Activated CD4-positive, alpha-beta T cell treated with anti-CD3 and anti-CD28 coated beads, Interleukin-2, Interleukin-6, amounts not matched to agents 100 ng/mL and 50 ng/mL, durations not matched to agents 16 hours and 8 hours (primary cell): Measurements from ENCODE around the gene OR1S2.
"Not testable (repeated sequence)": the region's sequence is repeated elsewhere in the genome, so short reads cannot be mapped to it uniquely, and the experiment has no call there.

Experiments used
- DNase-seq: peaks from one replicate; pipeline ENCODE4 v3.0.0-alpha.2; 2020

OR1S2 gene, protein sequence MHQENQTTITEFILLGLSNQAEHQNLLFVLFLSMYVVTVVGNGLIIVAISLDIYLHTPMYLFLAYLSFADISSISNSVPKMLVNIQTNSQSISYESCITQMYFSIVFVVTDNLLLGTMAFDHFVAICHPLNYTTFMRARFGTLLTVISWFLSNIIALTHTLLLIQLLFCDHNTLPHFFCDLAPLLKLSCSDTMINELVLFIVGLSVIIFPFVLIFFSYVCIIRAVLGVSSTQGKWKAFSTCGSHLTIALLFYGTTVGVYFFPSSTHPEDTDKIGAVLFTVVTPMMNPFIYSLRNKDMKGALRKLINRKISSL

DNA sequence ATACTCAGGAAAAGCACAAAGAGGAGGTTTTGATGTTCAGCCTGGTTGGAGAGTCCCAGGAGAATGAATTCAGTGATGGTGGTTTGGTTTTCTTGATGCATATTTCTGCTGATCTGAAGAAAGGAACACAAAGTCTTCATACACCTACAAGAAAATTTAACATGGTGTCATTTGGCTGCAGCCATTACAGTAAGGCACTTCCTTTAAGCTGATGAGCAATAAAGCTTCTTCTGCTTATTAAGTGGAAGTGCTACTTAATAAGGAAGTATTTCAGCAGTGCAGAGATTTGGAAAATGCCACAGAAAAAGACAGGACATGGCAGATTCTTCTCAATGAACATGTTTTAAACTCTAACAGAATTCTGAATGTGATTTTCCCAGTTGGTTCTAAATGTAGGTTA is at the start of gene OR1S2:
Gene OR1S2, minus strand, starts transcription at position 101 of the 400 bp plus-strand sequence. Its CDS starts 0 bp downstream, at position 101.
- no peak for DNase-seq

DNA sequence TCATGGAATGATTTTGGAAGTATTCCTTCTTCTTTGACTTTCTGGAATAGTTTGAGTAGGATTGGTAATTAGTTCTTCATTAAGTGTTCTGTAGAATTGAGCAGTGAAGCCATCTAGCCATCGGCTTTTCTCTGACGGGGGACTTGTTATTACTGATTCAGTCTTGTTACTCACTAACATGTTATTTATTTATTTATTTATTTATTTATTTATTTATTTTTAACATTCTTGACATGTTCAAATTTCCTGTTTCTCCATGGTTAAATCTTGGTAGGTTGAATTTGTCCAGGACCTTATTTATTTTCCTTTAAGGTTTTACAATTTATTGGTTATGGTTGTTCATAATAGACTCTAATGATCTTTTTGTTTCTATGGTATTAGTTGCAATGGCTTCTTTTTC is 40.0 kb upstream of the OR1S2 start:
- no peak for DNase-seq

DNA sequence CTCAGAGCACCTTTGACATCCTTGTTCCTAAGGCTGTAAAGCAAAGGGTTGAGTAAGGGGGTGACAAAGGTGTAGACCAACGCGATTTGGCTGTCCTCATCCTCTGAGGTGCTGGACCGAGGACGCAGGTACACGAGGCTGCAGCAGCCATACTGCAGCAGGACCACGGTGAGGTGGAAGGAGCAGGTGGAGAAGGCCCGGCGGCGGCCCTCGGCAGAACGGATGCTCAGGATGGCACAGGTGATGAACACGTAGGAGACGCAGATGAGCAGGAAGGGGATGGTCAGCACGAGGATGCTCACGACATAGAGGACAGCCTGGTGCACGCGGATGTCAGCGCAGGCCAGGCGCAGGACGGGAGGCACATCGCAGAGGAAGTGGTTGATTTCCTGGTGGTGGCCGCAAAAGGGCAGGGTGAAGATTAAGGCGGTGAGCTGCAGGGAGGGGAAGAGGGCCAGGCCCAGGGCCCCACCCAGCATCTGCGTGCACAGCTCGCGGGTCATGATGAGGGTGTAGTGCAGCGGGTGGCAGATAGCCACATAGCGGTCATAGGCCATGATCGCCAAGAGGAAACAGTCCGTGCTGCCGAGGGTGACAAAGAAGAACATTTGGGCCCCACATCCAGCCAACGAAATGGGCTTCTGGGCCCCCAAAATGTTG is 24.1 kb upstream of the OR1S2 start:
- no peak for DNase-seq

DNA sequence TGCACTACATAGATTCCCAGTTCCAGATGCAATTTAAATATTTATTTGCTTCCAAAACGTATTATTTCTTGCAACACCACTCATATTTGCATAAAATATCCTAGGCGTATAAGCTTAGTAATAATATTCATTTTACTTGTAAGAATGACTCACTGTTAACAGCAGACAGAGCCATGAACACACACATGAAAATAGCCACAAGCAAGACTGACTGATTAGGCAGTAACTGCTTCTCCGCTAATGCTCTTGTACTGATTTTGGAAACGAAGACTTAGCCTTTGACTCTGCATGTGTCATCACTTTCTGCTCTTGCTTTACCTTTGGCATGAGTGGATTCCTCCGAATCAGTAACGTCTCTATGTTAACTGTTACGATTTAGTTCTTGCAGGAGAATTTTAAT is 18.8 kb upstream of the OR1S2 start:
- DNase-seq = no peak

DNA sequence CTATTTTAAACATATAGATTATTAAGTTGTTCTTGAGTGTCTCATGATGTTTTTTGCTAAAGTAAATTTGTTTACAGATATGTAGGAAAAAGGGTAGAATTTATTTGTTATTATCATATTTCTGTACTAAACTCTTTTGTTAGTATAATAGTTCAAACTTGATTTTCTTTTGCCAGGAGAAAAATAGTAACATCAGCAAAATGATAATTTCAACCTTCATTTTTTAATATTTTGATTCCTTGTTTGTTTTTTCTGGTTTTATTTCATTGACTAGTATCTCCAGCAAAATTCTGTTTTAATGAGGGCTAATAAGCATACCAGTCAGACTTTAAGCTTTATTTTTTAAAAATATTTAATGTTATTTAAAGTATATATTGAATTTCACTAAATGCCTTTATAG is 12.5 kb upstream of the OR1S2 start:
- no peak for DNase-seq

DNA sequence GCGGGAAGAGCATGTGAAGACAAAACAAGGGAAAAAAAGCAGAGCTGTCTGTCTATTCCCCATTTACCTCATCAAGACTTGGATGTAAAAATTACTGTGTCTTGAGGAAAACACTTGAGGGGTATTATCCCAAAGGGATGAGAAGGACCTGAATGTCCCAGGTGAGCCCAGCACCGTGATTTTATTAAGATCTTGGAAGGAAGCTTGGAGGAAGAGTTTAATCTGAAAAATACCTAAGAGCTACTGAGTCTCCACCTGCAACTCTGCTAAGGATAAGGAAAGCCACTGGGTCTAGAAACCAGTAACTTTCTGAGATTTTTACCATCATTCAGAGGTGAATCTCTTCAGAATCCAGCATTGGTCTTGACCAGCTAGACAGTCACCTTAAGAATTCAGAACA is 8.5 kb upstream of the OR1S2 start, which contains the start of gene OR1S1:
Gene OR1S1, plus strand, starts transcription at position 301 of the 400 bp plus-strand sequence.
- DNase-seq = not testable (repeated sequence)

DNA sequence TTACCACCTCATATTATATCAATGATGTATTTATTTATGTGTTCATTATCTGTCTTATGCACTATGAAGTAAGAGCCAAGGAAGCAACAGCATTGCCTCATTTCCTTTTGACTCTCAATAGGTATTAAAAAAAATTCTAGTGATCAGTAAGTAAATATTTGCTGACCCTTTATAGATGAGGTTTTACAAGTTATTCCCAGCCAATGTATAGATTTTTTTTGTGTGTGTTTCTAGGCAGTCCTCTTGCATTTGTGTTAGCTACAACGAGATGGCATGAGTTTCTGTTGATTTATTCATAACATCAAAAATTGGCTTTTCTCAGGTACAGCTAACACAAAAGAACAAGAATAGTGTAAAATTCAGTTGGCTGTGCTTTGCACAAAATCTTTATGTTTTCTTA is 4.7 kb downstream of the OR1S2 start:
- no peak for DNase-seq

DNA sequence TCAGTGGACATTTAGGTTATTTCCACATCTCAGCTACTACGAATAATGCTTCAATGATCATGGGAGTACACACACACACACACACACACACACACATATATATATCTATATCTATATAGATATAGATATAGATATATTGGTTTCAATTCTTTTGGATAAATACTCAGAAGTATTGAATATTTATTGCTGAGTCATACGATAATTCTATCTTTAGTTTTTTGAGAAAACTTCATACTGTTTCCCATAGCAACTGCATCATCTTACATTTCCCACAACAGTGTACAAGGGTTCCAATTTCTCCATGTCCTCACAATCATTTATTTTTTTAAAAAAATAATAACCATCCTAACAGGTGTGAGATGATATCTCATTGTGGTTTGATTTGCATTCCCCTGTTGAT is 8.0 kb downstream of the OR1S2 start:
- DNase-seq = no peak

DNA sequence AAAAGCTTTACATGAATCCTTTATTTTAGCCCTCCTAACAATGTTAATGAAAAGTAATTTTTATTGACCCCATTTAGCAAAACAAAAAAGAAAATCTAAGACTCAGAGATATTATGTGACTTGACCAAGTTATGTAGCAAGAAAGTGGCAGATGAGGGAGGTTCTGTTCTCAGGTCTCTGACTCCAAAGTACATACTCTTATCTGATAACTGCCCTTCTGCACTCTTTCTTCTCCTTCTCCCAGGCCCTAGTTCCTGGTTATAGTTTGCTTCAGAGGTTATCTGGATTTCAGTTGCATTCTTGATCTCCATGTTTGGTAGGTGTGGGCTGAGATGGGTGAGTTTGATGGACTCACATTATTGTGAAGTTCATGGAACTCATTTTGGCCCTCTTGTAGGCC is 10.6 kb downstream of the OR1S2 start:
- no peak for DNase-seq

DNA sequence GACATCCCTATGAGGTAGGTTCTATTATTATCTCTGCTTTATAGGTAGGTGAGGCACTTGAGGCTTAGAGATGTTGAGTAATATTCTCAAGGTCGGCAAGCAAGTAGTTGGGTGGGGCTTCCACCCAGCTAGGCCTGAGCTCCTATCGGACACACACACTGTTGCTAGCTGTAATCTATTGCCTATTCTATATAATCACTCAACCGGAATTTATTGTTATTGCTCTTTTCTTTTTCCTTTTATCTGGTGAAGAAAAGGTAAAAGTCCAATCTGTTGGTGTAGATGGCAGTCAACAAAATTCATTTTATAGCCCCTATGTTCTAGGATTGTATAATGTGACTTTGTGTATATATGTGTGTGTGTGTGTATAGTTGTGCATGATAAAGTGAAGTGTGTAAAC is 11.7 kb downstream of the OR1S2 start:
- no peak for DNase-seq

DNA sequence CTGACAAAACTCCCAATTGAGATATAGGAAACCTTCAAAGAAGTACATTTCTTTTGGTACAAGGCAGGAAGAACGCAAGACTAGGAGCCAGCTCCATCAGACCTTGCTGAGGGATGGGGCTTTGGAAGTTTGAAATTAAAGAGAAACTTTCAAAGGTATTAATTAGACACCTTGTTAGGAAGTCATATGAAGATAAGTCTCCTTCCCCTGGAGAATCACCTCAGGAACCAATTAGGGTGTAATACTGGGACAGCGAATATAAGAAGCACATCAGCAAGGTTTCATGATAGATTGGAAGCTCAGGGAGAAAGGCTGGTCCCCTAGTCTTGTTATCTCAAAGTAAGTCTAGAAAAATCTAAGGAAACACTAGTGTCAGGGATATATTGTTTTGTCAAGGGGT is 15.2 kb downstream of the OR1S2 start, which contains the start of gene OR9Q2:
Gene OR9Q2, plus strand, starts transcription at position 301 of the 400 bp plus-strand sequence. CDS start 1,421 bp downstream, outside the sequence.
- DNase-seq = no peak

DNA sequence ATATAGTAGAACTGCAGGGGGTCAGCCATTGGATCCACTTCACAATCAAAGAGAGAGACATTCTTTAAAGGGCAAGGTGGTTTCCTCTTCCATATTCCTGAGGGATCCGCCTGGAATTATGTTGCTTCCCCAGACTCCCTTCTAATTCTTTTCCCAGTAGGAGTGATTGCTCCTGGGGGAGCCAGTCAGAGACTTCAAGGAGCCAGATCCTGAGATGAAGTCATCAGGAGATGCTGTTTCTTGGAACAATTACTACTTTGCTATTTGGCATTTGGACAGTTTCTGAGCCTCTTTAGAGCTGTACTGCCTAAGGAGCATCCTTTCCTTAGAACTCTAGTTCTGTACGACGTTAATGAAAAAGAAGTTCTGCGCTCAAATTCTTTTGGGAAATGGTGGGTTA is 17.0 kb downstream of the OR1S2 start:
- no peak for DNase-seq

DNA sequence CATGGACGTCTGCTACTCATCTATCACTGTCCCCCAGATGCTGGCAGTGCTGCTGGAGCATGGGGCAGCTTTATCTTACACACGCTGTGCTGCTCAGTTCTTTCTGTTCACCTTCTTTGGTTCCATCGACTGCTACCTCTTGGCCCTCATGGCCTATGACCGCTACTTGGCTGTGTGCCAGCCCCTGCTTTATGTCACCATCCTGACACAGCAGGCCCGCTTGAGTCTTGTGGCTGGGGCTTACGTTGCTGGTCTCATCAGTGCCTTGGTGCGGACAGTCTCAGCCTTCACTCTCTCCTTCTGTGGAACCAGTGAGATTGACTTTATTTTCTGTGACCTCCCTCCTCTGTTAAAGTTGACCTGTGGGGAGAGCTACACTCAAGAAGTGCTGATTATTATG is 24.3 kb downstream of the OR1S2 start:
- DNase-seq = no peak

DNA sequence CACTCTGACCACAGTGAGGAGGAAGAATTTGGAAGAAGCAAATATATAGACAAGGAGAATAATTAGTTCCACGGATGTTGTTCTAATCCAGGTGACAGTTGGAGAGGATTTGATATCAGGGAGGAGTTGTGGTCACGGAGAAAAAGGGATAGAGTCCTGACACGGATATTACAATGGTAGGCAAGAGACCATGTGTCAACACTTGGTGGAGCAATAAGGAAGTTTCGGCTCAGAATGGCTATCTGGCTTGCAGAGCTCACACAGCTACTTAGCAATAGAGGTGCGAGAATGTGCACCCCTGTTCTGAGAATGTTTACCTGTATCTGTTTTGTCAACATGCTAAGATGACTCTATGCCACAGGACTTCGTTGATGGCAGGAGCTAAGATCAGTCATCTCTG is 25.5 kb downstream of the OR1S2 start:
- DNase-seq = no peak

DNA sequence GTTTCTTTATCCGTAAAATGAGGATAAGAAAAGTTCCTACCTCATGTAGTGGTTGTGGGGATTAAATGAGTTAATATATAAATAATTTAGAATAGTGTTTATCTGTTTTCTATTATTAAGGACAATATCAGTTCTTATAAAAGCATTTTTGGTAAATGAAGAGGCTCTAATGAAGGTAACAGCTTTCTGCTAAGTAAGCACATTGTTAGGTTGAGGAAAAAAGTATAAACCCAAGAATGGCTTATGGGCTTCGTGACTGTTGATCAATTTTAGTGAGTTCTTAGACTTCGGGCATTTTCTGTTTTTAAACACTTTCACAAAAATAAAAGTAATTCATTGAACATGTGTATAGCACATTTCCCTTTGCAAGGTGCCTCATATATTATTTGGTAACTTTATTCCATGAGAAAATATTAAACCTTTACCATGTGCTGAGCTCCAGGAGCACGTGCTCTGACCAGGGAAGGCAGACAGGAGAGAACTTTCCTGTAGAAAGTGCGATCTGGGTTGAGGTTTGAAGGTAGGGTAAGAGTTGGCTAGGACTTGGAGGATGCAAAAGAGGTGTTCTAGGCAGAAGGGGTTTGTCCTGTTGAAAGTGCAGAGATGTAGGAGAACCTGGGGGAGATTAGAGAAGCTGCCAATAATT is 26.4 kb downstream of the OR1S2 start:
- DNase-seq = no peak

DNA sequence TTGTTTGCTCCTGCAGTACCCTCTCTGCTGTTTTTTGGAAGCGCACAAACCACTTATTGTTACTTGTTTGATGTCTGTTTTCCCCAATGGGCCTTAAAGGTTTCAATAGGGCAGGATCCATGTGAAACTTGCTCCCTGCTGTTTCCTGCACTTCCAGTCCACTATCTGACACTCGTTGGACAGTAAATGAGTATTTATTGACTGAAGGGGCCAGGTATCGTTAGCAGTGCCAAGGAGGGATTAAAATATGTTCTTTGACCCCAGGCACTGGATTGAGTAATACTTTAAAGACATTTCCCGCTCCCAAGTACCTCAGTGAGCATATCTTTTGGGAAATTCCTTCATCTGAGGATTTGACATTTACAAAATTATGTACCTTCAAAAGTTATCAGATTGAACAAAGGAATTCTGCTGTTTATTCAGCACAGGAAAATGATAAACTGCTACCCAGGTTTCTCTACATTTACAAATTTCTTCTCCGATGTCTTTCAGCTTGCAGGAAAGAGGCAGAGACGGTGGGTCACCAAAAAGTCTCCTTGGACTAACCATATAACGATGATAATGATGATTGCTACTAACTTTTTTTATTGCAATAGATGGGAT is 38.3 kb downstream of the OR1S2 start:
- no peak for DNase-seq

DNA sequence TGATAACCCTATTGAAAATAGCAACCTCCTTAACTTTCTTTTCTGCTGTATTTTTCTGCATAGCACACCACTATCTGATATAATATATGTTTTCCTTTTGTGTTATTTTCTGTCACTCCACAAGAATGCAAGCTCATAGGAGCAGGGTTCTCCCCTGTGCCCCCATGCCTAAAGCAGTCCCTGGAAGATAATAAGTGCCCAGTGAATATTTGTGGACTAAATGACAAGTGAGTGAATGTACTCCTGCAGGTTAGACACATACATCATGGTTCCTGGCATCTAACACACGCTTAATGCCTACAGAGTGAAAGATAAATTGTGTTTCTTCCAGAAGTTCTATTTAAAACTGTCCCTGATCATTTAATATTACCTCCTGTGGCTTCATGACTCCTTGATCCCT is 39.0 kb downstream of the OR1S2 start:
- DNase-seq = no peak

DNA sequence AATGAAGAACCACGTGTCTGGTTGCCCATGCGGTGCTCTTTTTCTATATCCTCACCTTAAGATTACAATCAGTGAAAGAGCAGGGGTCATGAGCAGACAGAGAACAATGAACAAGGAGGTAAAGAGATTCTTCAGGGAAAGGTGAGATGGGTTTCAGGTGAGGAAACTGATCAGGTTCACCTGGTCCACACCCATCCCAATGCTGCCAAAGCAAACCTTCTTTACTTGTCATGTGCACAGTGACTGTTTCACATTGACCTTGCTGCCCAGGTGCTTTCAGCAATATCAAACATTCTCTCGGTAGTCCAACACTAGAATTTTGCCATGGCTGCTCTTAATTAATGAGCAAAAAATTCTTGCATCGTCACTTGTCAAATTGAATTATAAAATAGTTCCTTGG is 39.6 kb downstream of the OR1S2 start:
- DNase-seq = no peak
